Endothelial cell of umbilical vein (primary cell): ENCODE data around the gene FAM222A. TPM values are rescaled to one million over a fixed set of nuclear protein-coding genes. Genes with fewer than 3 reads are reported as not detected.

ENCODE experiments used
- BruUV-seq: library from RNA; stranded (reverse); fragments of 400-500 nt; replicated peaks from 2 replicates; lab custom pipeline; 2021; lab: Mats Ljungman, UMichigan
- CTCF ChIA-PET: fragments of 300-600, 350-600 bp; sonication (Branson Sonifier 250); formaldehyde crosslinking; loops from one replicate; lab custom pipeline; 2021; ENCODE audit warnings: antibody characterized with exemption, inconsistent platforms; lab: Charles Lee
- POLR2A ChIA-PET: fragments of 300-600, 350-600 bp; sonication (Branson Sonifier 250); formaldehyde crosslinking; loops from one replicate; lab custom pipeline; 2021; ENCODE audit warnings: antibody characterized with exemption, inconsistent platforms; lab: Charles Lee
- DNase-seq: peaks from one replicate; pipeline ENCODE4 v3.0.0-alpha.2; 2011; ENCODE audit warnings: low read depth, low spot score
- FAIRE-seq: peaks from 2 replicates; lab custom pipeline; 2011; peaks lifted over from hg19 to GRCh38; lab: Jason Lieb, UNC
- H2AFZ ChIP-seq: 2 replicates; pipeline ENCODE4 v1.6.0; 2012; ENCODE audit warnings: low read depth, low read length, control low read depth, inconsistent platforms
- H3K27ac ChIP-seq: 2 replicates; pipeline ENCODE4 v1.5.1; 2011; ENCODE audit warnings: low read depth, mild to moderate bottlenecking, control low read depth, low read length, moderate library complexity; ENCODE audit not compliant: insufficient read depth
- H3K27me3 ChIP-seq, 2 experiments: 2 replicates each; pipeline versions ENCODE4 v1.6.0 to v1.6.1; 2011; ENCODE audit warnings: low read length in 2 of 2, mixed read lengths in 1 of 2; ENCODE audit not compliant: control insufficient read depth in 2 of 2, insufficient read depth in 2 of 2
- H3K36me3 ChIP-seq, 2 experiments: 2 replicates in 1 of 2; 3 replicates in 1 of 2; pipeline ENCODE4 v1.5.1; 2011; ENCODE audit warnings: low read length in 2 of 2, mild to moderate bottlenecking in 1 of 2, moderate library complexity in 1 of 2; ENCODE audit not compliant: control insufficient read depth in 2 of 2, insufficient read depth in 2 of 2; ENCODE audit errors: extremely low read depth in 1 of 2
- H3K4me1 ChIP-seq: 3 replicates; pipeline ENCODE4 v1.5.1; 2011; ENCODE audit warnings: mild to moderate bottlenecking, low read length; ENCODE audit not compliant: control insufficient read depth, insufficient read depth; ENCODE audit errors: extremely low read depth
- H3K4me2 ChIP-seq: 2 replicates; pipeline ENCODE4 v1.6.1; 2011; ENCODE audit warnings: low read length, control low read depth, mixed read lengths; ENCODE audit not compliant: insufficient read depth
- H3K4me3 ChIP-seq, 3 experiments: fragments of 200-600 bp in 1 of 3; sonication (generic), shearing (Covaris generic) in 1 of 3; replicated peaks in 1 of 3; 2 replicates each; pipeline ENCODE4 v1.5.1; 2011 to 2016; ENCODE audit warnings: control low read depth in 3 of 3, low read length in 3 of 3, mild to moderate bottlenecking in 2 of 3, inconsistent platforms in 1 of 3, low read depth in 1 of 3, moderate library complexity in 1 of 3; ENCODE audit not compliant: insufficient read depth in 1 of 3
- H3K79me2 ChIP-seq: 2 replicates; pipeline ENCODE4 v1.6.0; 2012; ENCODE audit warnings: low read length, inconsistent platforms; ENCODE audit not compliant: control insufficient read depth, insufficient read depth
- H3K9ac ChIP-seq: replicated peaks from 2 replicates; pipeline ENCODE3; 2011; ENCODE audit warnings: low read length, control low read depth; ENCODE audit not compliant: insufficient read depth; ENCODE audit errors: extremely low read depth
- H3K9me1 ChIP-seq: replicated peaks from 3 replicates; pipeline ENCODE4 v1.6.0; 2011; ENCODE audit warnings: mild to moderate bottlenecking, low read length; ENCODE audit not compliant: control insufficient read depth, insufficient read depth; ENCODE audit errors: extremely low read depth
- H3K9me3 ChIP-seq: replicated peaks from 2 replicates; pipeline ENCODE4 v1.5.1; 2012; ENCODE audit warnings: low read length, inconsistent platforms; ENCODE audit not compliant: control insufficient read depth, insufficient read depth
- H4K20me1 ChIP-seq: replicated peaks from 2 replicates; pipeline ENCODE3; 2011; ENCODE audit warnings: mild to moderate bottlenecking, low read length; ENCODE audit not compliant: control insufficient read depth, insufficient read depth; ENCODE audit errors: extremely low read depth
- CTCF ChIP-seq, 2 donors: IDR thresholded peaks; 1 replicate in 1 of 2; 2 replicates in 1 of 2; pipeline ENCODE4 v1.5.1; 2011; ENCODE audit warnings: low read length in 2 of 2, mild to moderate bottlenecking in 2 of 2, moderate library complexity in 2 of 2, control low read depth in 1 of 2, inconsistent platforms in 1 of 2, low read depth in 1 of 2; ENCODE audit not compliant: insufficient read depth in 1 of 2; ENCODE audit errors: extremely low read depth in 1 of 2
- EZH2 ChIP-seq: IDR thresholded peaks from 2 replicates; pipeline ENCODE4 v1.6.1; 2012; ENCODE audit warnings: borderline replicate concordance, low read depth, mild to moderate bottlenecking, moderate library complexity, low read length, inconsistent platforms; ENCODE audit not compliant: severe bottlenecking
- FOS ChIP-seq: IDR thresholded peaks from 2 replicates; pipeline ENCODE4 v1.6.1; 2011; ENCODE audit warnings: mild to moderate bottlenecking, low read length, moderate library complexity, borderline replicate concordance; ENCODE audit not compliant: insufficient read depth
- GATA2 ChIP-seq: IDR thresholded peaks from 2 replicates; pipeline ENCODE4 v1.7.0; 2011; ENCODE audit warnings: low read depth, mild to moderate bottlenecking, moderate library complexity, mixed read lengths, low read length; ENCODE audit not compliant: insufficient read length, insufficient read depth
- JUN ChIP-seq: IDR thresholded peaks from 2 replicates; pipeline ENCODE4 v1.6.1; 2011; ENCODE audit warnings: borderline replicate concordance, low read depth; ENCODE audit not compliant: insufficient read length, insufficient read depth
- MAX ChIP-seq: IDR thresholded peaks from 2 replicates; pipeline ENCODE4 v1.6.1; 2011; ENCODE audit not compliant: insufficient read depth, insufficient read length
- MYC ChIP-seq: IDR thresholded peaks from one replicate; pipeline ENCODE4 v1.6.1; 2011; ENCODE audit warnings: mild to moderate bottlenecking, low read depth, low read length
- POLR2A ChIP-seq: IDR thresholded peaks from 2 replicates; pipeline ENCODE4 v1.6.1; 2012; ENCODE audit warnings: low read depth, mild to moderate bottlenecking, control low read depth, low read length
- POLR2AphosphoS5 ChIP-seq: IDR thresholded peaks from 2 replicates; pipeline ENCODE4 v1.6.1; 2012; ENCODE audit warnings: low read depth, mild to moderate bottlenecking, control low read depth, low read length, moderate library complexity; ENCODE audit not compliant: insufficient read depth
- dilution Hi-C: fragments of 300-500 bp; cut with MboI; formaldehyde crosslinking; loops from one replicate; pipeline ENCODE4 v1.15.0; 2019; ENCODE audit warnings: low sequenced_read_pairs; ENCODE audit not compliant: extremely low pct_ligation_motif_present
- intact Hi-C: fragments of 100-400 bp; cut with micrococcal nuclease; formaldehyde crosslinking; loops from one replicate; pipeline ENCODE4 v1.10.0; 2022
- polyA plus RNA-seq, 4 experiments: library from polyadenylated mRNA; depleted of rRNA in 3 of 4; stranded (reverse) in 3 of 4; unstranded in 1 of 4; fragments of >200 nt; gene quantifications; 2 replicates each; pipeline versions ENCODE4 v1.2.1 to v1.2.3, GENCODE V29; 2011 to 2012; ENCODE audit warnings: missing spikeins in 1 of 4
- total RNA-seq: library from RNA; stranded (reverse); gene quantifications from 2 replicates; pipeline ENCODE4 v1.2.3, GENCODE V29; 2021

Gene FAM222A
- total and polyA plus RNA-seq, 2 donors (not counting 3 experiments of a cell fraction or from before 2014, with no cell fraction given), result 0.62 to 1.7 TPM

- H3K79me2 ChIP-seq, result no peaks in the 10 kb centered on the region
- H3K4me2 ChIP-seq, result no peak overlapping the region
- BruUV-seq, result no TSS peak
- no peaks in the 10 kb centered on the region for H3K36me3 ChIP-seq
- no peak for FAIRE-seq
- H3K27ac ChIP-seq, result no peak overlapping the region
- ChIA-PET POLR2A (no interaction called here), CTCF (interaction anchor here (0.7 to 7.3 kb wide), 9 partner anchors 39 to 346 kb away, joined by 3 to 252 read pairs (median 11); no protein-coding TSS in a partner anchor)
- H3K4me1 ChIP-seq, result no peaks in the 10 kb centered on the region
- TF ChIP-seq CTCF (IDR thresholded peaks at IDR 0.05; ENCODE audit: extremely low read depth in 1 of 2, insufficient read depth in 1 of 2, low read depth in 1 of 2, low read length in 2 of 2) (no peak), MAX (no peak), FOS (no peak), MYC (no peak), JUN (no peak), POLR2A (no peak), EZH2 (no peak), GATA2 (no peak), POLR2AphosphoS5 (no peak)
- H3K9me1 ChIP-seq, result no peaks in the 10 kb centered on the region
- dilution Hi-C loops (no loop called here), intact Hi-C loops (no loop called here)
- no peak overlapping the region for H3K4me3 ChIP-seq
- H3K27me3 ChIP-seq, result no peaks in the 10 kb centered on the region
- H4K20me1 ChIP-seq, result no peaks in the 10 kb centered on the region
- no peaks in the 10 kb centered on the region for H3K9me3 ChIP-seq
- H2AFZ ChIP-seq, result no peak overlapping the region
- DNase-seq, result no peak
- H3K9ac ChIP-seq, result no peak overlapping the region
Observed at GRCh38 chr12:109773384-109774011, 59.9 kb downstream of the FAM222A start.
